ENCODE data around the gene CLEC16A.

DNA sequence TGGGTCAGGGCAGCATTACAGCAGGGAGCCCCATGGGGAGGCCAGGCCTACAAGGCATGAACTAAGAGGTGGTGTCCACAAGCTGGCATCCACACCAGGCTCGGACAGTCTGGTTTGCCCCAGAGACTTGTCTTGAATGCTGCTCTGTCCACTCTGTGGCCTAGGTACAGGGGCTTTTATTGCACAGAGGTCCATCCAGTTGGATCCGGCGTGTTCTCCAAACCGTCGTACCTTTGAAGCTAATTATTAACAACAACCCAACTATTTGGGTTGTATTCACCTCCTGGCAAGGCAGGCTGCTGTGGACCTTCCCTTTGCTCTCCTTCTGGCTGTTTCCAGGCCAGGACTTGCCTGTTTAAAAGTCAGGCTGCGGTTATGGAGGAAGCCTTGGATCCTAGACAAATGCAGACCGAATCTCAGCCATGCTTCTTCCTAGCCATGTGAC, 123.4 kb downstream of the CLEC16A start:
- TF ChIP-seq, protein P1, sequence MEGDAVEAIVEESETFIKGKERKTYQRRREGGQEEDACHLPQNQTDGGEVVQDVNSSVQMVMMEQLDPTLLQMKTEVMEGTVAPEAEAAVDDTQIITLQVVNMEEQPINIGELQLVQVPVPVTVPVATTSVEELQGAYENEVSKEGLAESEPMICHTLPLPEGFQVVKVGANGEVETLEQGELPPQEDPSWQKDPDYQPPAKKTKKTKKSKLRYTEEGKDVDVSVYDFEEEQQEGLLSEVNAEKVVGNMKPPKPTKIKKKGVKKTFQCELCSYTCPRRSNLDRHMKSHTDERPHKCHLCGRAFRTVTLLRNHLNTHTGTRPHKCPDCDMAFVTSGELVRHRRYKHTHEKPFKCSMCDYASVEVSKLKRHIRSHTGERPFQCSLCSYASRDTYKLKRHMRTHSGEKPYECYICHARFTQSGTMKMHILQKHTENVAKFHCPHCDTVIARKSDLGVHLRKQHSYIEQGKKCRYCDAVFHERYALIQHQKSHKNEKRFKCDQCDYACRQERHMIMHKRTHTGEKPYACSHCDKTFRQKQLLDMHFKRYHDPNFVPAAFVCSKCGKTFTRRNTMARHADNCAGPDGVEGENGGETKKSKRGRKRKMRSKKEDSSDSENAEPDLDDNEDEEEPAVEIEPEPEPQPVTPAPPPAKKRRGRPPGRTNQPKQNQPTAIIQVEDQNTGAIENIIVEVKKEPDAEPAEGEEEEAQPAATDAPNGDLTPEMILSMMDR (IDR thresholded peaks at IDR 0.05), result no peak
- TF ChIP-seq EZH2 (IDR thresholded peaks at IDR 0.05; ENCODE audit: borderline replicate concordance, insufficient read depth, low read depth, low read length, poor library complexity, severe bottlenecking), result no peak
